ENCODE data around the gene BCHE. TPM values are rescaled to one million over a fixed set of nuclear protein-coding genes. Genes with fewer than 3 reads are reported as not detected.

Gene BCHE
- total RNA-seq, 1 donor from 2014 or later: 0.26 TPM

DNA sequence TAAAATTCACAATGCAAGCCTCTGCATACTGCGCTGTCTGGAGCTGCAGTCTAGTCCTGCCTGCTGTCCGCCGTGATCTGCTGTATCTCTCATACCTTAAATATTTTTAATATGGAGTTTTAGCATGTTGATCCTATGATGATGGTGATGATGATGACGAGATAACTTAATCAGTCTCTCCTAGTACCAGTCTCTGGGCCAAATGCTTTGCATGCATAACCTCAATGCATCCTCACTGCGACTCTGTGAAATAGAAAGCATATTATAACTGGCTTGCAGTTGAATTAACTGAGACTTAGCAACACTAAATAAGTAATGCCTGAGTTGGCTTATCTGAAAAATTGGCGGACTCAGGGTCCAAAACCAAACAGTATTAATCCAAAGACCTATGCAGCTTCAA is 38.4 kb upstream of the BCHE start:
- no peak for TF ChIP-seq CTCF (IDR thresholded peaks at IDR 0.05; ENCODE audit: insufficient read depth, low read length, severe bottlenecking)
- FAIRE-seq (no peak), DNase-seq (ENCODE audit: low read depth) (no peak)
- no peaks in the 10 kb centered on the region for H3K27me3 ChIP-seq (ENCODE audit: control insufficient read depth, insufficient read depth, low read length)
- H3K4me3 ChIP-seq (ENCODE audit: low read depth, low read length): no peak overlapping the region
- H3K36me3 ChIP-seq (ENCODE audit: control insufficient read depth, insufficient read depth, low read length): no peaks in the 10 kb centered on the region

- no peak for FAIRE-seq
- H3K4me3 ChIP-seq (ENCODE audit: low read depth, low read length): no peak overlapping the region
- no peak for TF ChIP-seq CTCF (IDR thresholded peaks at IDR 0.05; ENCODE audit: insufficient read depth, low read length, severe bottlenecking)
These were observed 37.7 kb upstream of the BCHE start for GRCh38 chr3:165874663-165875489.

DNA sequence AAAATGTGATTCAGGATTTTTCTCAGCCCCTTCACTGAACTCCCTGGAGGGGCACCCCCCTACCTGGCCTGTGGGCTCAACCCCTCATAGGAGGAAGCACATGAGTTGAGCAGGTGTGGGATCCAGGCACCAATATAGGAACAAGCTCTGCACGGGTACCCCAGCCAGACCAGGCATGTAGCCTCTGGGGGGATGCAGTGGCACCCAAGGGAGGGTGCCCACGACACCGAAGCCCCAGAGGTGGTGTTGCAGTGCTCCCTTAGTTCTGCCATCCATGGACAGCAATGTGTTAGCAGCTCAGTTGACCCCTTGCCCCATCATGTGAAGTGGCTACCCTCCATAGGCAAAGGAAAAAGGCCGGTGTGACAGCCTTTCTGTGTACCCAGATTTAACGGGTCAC is 30.9 kb upstream of the BCHE start:
- no peak for TF ChIP-seq CTCF (IDR thresholded peaks at IDR 0.05; ENCODE audit: insufficient read depth, low read length, severe bottlenecking)

More at GRCh38 chr3:165874663-165875489, 37.7 kb upstream of the BCHE start:
- no peaks in the 10 kb centered on the region for H3K27me3 ChIP-seq (ENCODE audit: control insufficient read depth, insufficient read depth, low read length)
- H3K36me3 ChIP-seq (ENCODE audit: control insufficient read depth, insufficient read depth, low read length): no peaks in the 10 kb centered on the region
- no peak for DNase-seq (ENCODE audit: low read depth)

DNA sequence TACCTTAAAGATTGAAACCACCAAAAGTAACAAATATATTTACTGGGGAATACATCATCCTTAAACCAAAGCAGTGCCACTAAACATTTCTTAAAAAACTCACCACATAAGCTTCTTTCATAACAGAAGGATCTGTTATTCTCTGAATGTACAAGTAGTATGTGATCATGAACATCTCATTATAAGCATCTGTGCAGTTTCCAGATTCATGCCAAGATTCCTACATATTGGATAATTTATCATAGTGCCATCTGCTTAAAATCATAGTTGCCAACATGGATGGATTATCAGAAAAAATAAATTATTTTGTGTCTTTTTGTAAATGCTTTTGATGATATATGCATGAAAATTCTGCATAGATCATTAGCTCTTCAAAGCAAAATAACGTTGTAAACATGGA is 21.8 kb upstream of the BCHE start:
- no peak for DNase-seq (ENCODE audit: low read depth)
- Histone ChIP-seq H3K36me3 (ENCODE audit: control insufficient read depth, insufficient read depth, low read length) (no peaks in the 10 kb centered on the region), H3K27me3 (ENCODE audit: control insufficient read depth, insufficient read depth, low read length) (no peaks in the 10 kb centered on the region), H3K4me3 (ENCODE audit: low read depth, low read length) (no peak overlapping the region)
- TF ChIP-seq CTCF (IDR thresholded peaks at IDR 0.05; ENCODE audit: insufficient read depth, low read length, severe bottlenecking): no peak
- no peak for FAIRE-seq

More for the DNA sequence above, 30.9 kb upstream of the BCHE start:
- no peak overlapping the region for H3K4me3 ChIP-seq (ENCODE audit: low read depth, low read length)
- DNase-seq (ENCODE audit: low read depth) (no peak), FAIRE-seq (no peak)
- H3K36me3 ChIP-seq (ENCODE audit: control insufficient read depth, insufficient read depth, low read length): no peaks in the 10 kb centered on the region
- no peaks in the 10 kb centered on the region for H3K27me3 ChIP-seq (ENCODE audit: control insufficient read depth, insufficient read depth, low read length)

DNA sequence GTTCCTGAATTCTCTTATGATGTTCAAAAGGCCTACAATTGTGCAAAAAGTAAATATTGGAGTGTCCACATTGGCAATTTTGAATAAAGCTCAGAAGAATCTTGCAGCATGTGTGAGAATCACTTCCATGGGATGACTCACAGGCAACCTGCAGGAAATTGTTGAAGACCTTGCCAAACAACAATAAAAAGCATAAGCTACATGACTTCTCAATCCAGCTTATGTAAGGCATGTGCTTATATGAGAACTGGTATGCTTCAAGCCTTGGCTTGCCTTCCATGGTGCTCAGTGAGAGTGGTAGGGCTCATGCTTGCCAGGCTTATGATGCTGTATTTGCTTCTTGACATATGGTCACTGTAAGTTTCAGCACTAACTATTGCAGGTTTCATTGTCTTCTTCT is 18.4 kb upstream of the BCHE start:
- no peak for TF ChIP-seq CTCF (IDR thresholded peaks at IDR 0.05; ENCODE audit: insufficient read depth, low read length, severe bottlenecking)
- Histone ChIP-seq H3K27me3 (ENCODE audit: control insufficient read depth, insufficient read depth, low read length) (no peaks in the 10 kb centered on the region), H3K4me3 (ENCODE audit: low read depth, low read length) (no peak overlapping the region), H3K36me3 (ENCODE audit: control insufficient read depth, insufficient read depth, low read length) (no peaks in the 10 kb centered on the region)
- peak; percentile 81 for FAIRE-seq
- peak; percentile 98 for DNase-seq (ENCODE audit: low read depth)

GRCh38 chr3:165854696-165855095 is 17.5 kb upstream of the BCHE start:
- TF ChIP-seq CTCF (IDR thresholded peaks at IDR 0.05; ENCODE audit: insufficient read depth, low read length, severe bottlenecking): peak; percentile 52
- Histone ChIP-seq H3K4me3 (ENCODE audit: low read depth, low read length) (no peak overlapping the region), H3K27me3 (ENCODE audit: control insufficient read depth, insufficient read depth, low read length) (no peaks in the 10 kb centered on the region), H3K36me3 (ENCODE audit: control insufficient read depth, insufficient read depth, low read length) (no peaks in the 10 kb centered on the region)
- FAIRE-seq (no peak), DNase-seq (ENCODE audit: low read depth) (peak; percentile 62)
